ENCODE measurements around the gene JAK1.

The JAK1 gene

GRCh38 chr1:64996541-64997257, 30.4 kb upstream of the JAK1 start:
- Histone ChIP-seq H3K4me1 (ENCODE audit: low read length) (no peaks in the 10 kb centered on the region), H3K27me3 (replicated peaks; ENCODE audit: insufficient read depth, low read length) (no peaks in the 10 kb centered on the region), H2AFZ (ENCODE audit: low read length) (no peak overlapping the region), H3K79me2 (ENCODE audit: low read length) (no peaks in the 10 kb centered on the region), H3K36me3 (replicated peaks; ENCODE audit: insufficient read depth, low read length) (no peaks in the 10 kb centered on the region), H3K4me3 (ENCODE audit: low read length) (no peak overlapping the region), H3K9me3 (replicated peaks; ENCODE audit: insufficient read depth, low read length) (no peaks in the 10 kb centered on the region), H3F3A (ENCODE audit: insufficient read depth, low read length) (no peaks in the 10 kb centered on the region), H4K20me1 (ENCODE audit: insufficient read depth, low read length) (no peaks in the 10 kb centered on the region), H3K27ac (ENCODE audit: low read length) (no peak overlapping the region), H3K9ac (ENCODE audit: low read length) (no peak overlapping the region), H3K4me2 (ENCODE audit: low read depth, low read length) (no peak overlapping the region), H3K9me2 (replicated peaks; ENCODE audit: insufficient read depth, low read length) (no peaks in the 10 kb centered on the region)
- TF ChIP-seq EZH2 (optimal IDR thresholded peaks at IDR 0.05; ENCODE audit: low read depth, low read length) (no peak), EZH2phosphoT487 (IDR thresholded peaks at IDR 0.05; ENCODE audit: low read length) (no peak)
- TF ChIP-seq, protein P1, sequence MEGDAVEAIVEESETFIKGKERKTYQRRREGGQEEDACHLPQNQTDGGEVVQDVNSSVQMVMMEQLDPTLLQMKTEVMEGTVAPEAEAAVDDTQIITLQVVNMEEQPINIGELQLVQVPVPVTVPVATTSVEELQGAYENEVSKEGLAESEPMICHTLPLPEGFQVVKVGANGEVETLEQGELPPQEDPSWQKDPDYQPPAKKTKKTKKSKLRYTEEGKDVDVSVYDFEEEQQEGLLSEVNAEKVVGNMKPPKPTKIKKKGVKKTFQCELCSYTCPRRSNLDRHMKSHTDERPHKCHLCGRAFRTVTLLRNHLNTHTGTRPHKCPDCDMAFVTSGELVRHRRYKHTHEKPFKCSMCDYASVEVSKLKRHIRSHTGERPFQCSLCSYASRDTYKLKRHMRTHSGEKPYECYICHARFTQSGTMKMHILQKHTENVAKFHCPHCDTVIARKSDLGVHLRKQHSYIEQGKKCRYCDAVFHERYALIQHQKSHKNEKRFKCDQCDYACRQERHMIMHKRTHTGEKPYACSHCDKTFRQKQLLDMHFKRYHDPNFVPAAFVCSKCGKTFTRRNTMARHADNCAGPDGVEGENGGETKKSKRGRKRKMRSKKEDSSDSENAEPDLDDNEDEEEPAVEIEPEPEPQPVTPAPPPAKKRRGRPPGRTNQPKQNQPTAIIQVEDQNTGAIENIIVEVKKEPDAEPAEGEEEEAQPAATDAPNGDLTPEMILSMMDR (IDR thresholded peaks at IDR 0.05; ENCODE audit: low read length) = no peak
- DNase-seq = no peak

DNA sequence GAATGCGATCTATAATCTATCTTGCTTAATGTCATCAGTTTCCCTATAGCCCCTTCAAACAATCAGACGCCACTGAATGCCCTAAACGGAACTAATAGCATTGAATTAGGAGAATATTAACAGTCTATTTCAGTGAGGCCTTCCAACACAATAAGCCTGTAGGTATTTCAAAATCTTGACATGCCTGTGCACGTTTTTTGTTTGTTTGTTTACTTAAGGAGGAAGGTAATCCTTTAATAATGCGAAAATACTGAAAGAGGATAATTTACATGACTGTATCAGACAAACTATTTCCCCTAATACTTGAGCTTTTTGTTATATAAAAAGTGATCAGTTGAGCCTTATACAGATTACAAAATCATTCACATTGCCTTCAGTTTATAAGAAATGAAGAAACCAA, 29.0 kb upstream of the JAK1 start:
- H4K20me1 ChIP-seq (ENCODE audit: insufficient read depth, low read length) = no peaks in the 10 kb centered on the region
- no peaks in the 10 kb centered on the region for H3K9me3 ChIP-seq (replicated peaks; ENCODE audit: insufficient read depth, low read length)
- no peak overlapping the region for H3K4me2 ChIP-seq (ENCODE audit: low read depth, low read length)
- no peaks in the 10 kb centered on the region for H3K79me2 ChIP-seq (ENCODE audit: low read length)
- H3K36me3 ChIP-seq (replicated peaks; ENCODE audit: insufficient read depth, low read length) = no peaks in the 10 kb centered on the region
- no peak overlapping the region for H2AFZ ChIP-seq (ENCODE audit: low read length)
- no peaks in the 10 kb centered on the region for H3F3A ChIP-seq (ENCODE audit: insufficient read depth, low read length)
- H3K27ac ChIP-seq (ENCODE audit: low read length) = no peak overlapping the region
- DNase-seq = no peak
- H3K4me3 ChIP-seq (ENCODE audit: low read length) = no peak overlapping the region
- TF ChIP-seq, protein P1 (IDR thresholded peaks at IDR 0.05; ENCODE audit: low read length) = no peak
- no peak for TF ChIP-seq EZH2phosphoT487 (IDR thresholded peaks at IDR 0.05; ENCODE audit: low read length)
- TF ChIP-seq EZH2 (optimal IDR thresholded peaks at IDR 0.05; ENCODE audit: low read depth, low read length) = no peak
- no peaks in the 10 kb centered on the region for H3K27me3 ChIP-seq (replicated peaks; ENCODE audit: insufficient read depth, low read length)
- H3K9me2 ChIP-seq (replicated peaks; ENCODE audit: insufficient read depth, low read length) = no peaks in the 10 kb centered on the region
- no peak overlapping the region for H3K9ac ChIP-seq (ENCODE audit: low read length)
- no peaks in the 10 kb centered on the region for H3K4me1 ChIP-seq (ENCODE audit: low read length)

- no peaks in the 10 kb centered on the region for H3K79me2 ChIP-seq (ENCODE audit: low read length)
- no peaks in the 10 kb centered on the region for H3K9me3 ChIP-seq (replicated peaks; ENCODE audit: insufficient read depth, low read length)
- H3K4me1 ChIP-seq (ENCODE audit: low read length) = peaks cover 17% of the 10 kb centered on the region
- H3K4me3 ChIP-seq (ENCODE audit: low read length) = no peak overlapping the region
- peaks cover 6% of the 10 kb centered on the region; the same call in 1 of the 2 replicates for H3F3A ChIP-seq (ENCODE audit: insufficient read depth, low read length)
- H2AFZ ChIP-seq (ENCODE audit: low read length) = no peak overlapping the region
- H3K27ac ChIP-seq (ENCODE audit: low read length) = peak overlapping the region; percentile 70
- H3K9me2 ChIP-seq (replicated peaks; ENCODE audit: insufficient read depth, low read length) = no peaks in the 10 kb centered on the region
- H3K4me2 ChIP-seq (ENCODE audit: low read depth, low read length) = peak overlapping the region; percentile 43; the same call in 1 of the 2 replicates
- no peaks in the 10 kb centered on the region for H3K36me3 ChIP-seq (replicated peaks; ENCODE audit: insufficient read depth, low read length)
- DNase-seq = peak; percentile 50
- H3K27me3 ChIP-seq (replicated peaks; ENCODE audit: insufficient read depth, low read length) = no peaks in the 10 kb centered on the region
- no peak overlapping the region for H3K9ac ChIP-seq (ENCODE audit: low read length)
- no peaks in the 10 kb centered on the region for H4K20me1 ChIP-seq (ENCODE audit: insufficient read depth, low read length)
- TF ChIP-seq, protein P1 (IDR thresholded peaks at IDR 0.05; ENCODE audit: low read length) = no peak
- TF ChIP-seq EZH2 (optimal IDR thresholded peaks at IDR 0.05; ENCODE audit: low read depth, low read length) (no peak), EZH2phosphoT487 (IDR thresholded peaks at IDR 0.05; ENCODE audit: low read length) (no peak)
These were observed 20.8 kb upstream of the JAK1 start for GRCh38 chr1:64986903-64987871.

Measured in MM.1S (cell line).